Panc1 (cell line): ENCODE results near the gene KCNF1. TPM values are rescaled to one million over a fixed set of nuclear protein-coding genes. Genes with fewer than 3 reads are reported as not detected.

Experiments used
- ATAC-seq: fragments of 200-7000 bp; cut with Tn5 transposase; 2 replicates; pipeline ENCODE4 v1.9.1; 2020; ENCODE audit warnings: mild to moderate bottlenecking, moderate library complexity
- BruUV-seq: library from RNA; stranded (reverse); fragments of 400-500 nt; replicated peaks from 2 replicates; lab custom pipeline; 2021; lab: Mats Ljungman, UMichigan
- CTCF ChIA-PET: fragments of 300-600 bp; sonication (Branson Sonifier 250); formaldehyde crosslinking; loops from one replicate; lab custom pipeline; 2022; ENCODE audit warnings: antibody characterized with exemption; lab: Charles Lee
- POLR2A ChIA-PET: fragments of 300-600 bp; sonication (Branson Sonifier 250); formaldehyde crosslinking; loops from one replicate; lab custom pipeline; 2022; ENCODE audit warnings: antibody characterized with exemption; lab: Charles Lee
- DNase-seq: peaks from one replicate; pipeline ENCODE4 v3.0.0-alpha.2; 2010; ENCODE audit warnings: low read depth, low spot score
- H3K27ac ChIP-seq: 2 replicates; pipeline ENCODE4 v1.5.1; 2011; ENCODE audit warnings: mild to moderate bottlenecking, low read length, inconsistent platforms
- H3K27me3 ChIP-seq: fragments of 200-500 bp; sonication (Bioruptor generic); 2 replicates; pipeline ENCODE4 v1.6.0; 2014; ENCODE audit warnings: low read length, inconsistent platforms; ENCODE audit not compliant: control insufficient read depth, insufficient read depth
- H3K36me3 ChIP-seq: fragments of 200-500 bp; sonication (Bioruptor generic); 2 replicates; pipeline ENCODE4 v1.5.1; 2014; ENCODE audit warnings: inconsistent platforms, mild to moderate bottlenecking, low read length, moderate library complexity; ENCODE audit not compliant: control insufficient read depth, insufficient read depth
- H3K4me1 ChIP-seq: 2 replicates; pipeline ENCODE4 v1.5.1; 2011; ENCODE audit warnings: inconsistent platforms, mild to moderate bottlenecking, low read length, moderate library complexity; ENCODE audit not compliant: control insufficient read depth, insufficient read depth
- H3K4me3 ChIP-seq, 2 experiments: 2 replicates each; pipeline ENCODE4 v1.5.1; 2011 to 2012; ENCODE audit warnings: low read depth in 2 of 2, low read length in 2 of 2, mild to moderate bottlenecking in 2 of 2, inconsistent platforms in 1 of 2, moderate library complexity in 1 of 2
- H3K9me3 ChIP-seq: fragments of 200-500 bp; sonication (Bioruptor generic); 2 replicates; pipeline ENCODE4 v1.5.1; 2014; ENCODE audit warnings: low read depth, mild to moderate bottlenecking, inconsistent platforms, low read length, moderate library complexity; ENCODE audit not compliant: control insufficient read depth, insufficient read depth
- CTCF ChIP-seq: fragments of 450-650 bp; IDR thresholded peaks from 2 replicates; pipeline ENCODE4 v1.5.1; 2017; ENCODE audit warnings: mild to moderate bottlenecking
- POLR2AphosphoS5 ChIP-seq: IDR thresholded peaks from 2 replicates; pipeline ENCODE4 v1.6.1; 2012; ENCODE audit warnings: mild to moderate bottlenecking, low read depth, low read length, moderate library complexity
- REST ChIP-seq, 2 experiments: IDR thresholded peaks; 2 replicates each; pipeline ENCODE4 v1.6.1; 2011 to 2012; ENCODE audit warnings: low read depth in 2 of 2, control low read depth in 1 of 2, low read length in 1 of 2, mild to moderate bottlenecking in 1 of 2, moderate library complexity in 1 of 2; ENCODE audit not compliant: insufficient read depth in 1 of 2
- SIN3A ChIP-seq: IDR thresholded peaks from 2 replicates; pipeline ENCODE4 v1.6.1; 2012; ENCODE audit warnings: low read depth, mild to moderate bottlenecking, low read length, moderate library complexity, borderline replicate concordance; ENCODE audit not compliant: insufficient read depth
- TCF7L2 ChIP-seq: IDR thresholded peaks from 2 replicates; pipeline ENCODE4 v1.6.1; 2011; ENCODE audit warnings: mild to moderate bottlenecking, low read depth, low read length, inconsistent platforms
- in situ Hi-C: cut with HindIII; loops from 2 replicates; pipeline ENCODE4 v1.10.0; 2016; ENCODE audit warnings: low sequenced_read_pairs, low pct_unique_long_range_greater_than_20kb
- intact Hi-C: fragments of 100-400 bp; cut with micrococcal nuclease; formaldehyde crosslinking; loops from one replicate; pipeline ENCODE4 v1.10.0; 2022; ENCODE audit not compliant: unreplicated experiment
- total RNA-seq: library from RNA; stranded (reverse); gene quantifications from one replicate; pipeline ENCODE4 v1.2.1, GENCODE V29; 2021; ENCODE audit not compliant: unreplicated experiment

KCNF1 gene
- total RNA-seq, 1 experiment from 2014 or later = 0.39 TPM

- Histone ChIP-seq H3K36me3 (no peaks in the 10 kb centered on the region), H3K4me1 (no peaks in the 10 kb centered on the region; the same call in 1 of the 2 replicates), H3K27ac (no peak overlapping the region), H3K27me3 (peaks cover 1% of the 10 kb centered on the region; the same call in 1 of the 2 replicates), H3K9me3 (no peaks in the 10 kb centered on the region), H3K4me3 (no peak overlapping the region)
- no peak for TF ChIP-seq CTCF
- no peak for TF ChIP-seq POLR2AphosphoS5
- TF ChIP-seq TCF7L2 = no peak
- TF ChIP-seq SIN3A = no peak
- no peak for TF ChIP-seq REST (IDR thresholded peaks at IDR 0.05; ENCODE audit: insufficient read depth in 1 of 2, low read depth in 2 of 2, low read length in 1 of 2)
- DNase-seq (no peak), ATAC-seq (no peak)
- no TSS peak for BruUV-seq
- ChIA-PET CTCF (interaction anchor here (0.5 kb wide), 1 partner anchor 265 kb away, joined by 7 read pairs; no protein-coding TSS in a partner anchor), POLR2A (no interaction called here)
- intact Hi-C loops (no loop called here), in situ Hi-C loops (no loop called here)
These were observed 6.5 kb upstream of the KCNF1 start for GRCh38 chr2:10905006-10905861.

GRCh38 chr2:10905862-10906143 lies 5.9 kb upstream of the KCNF1 start:
- CTCF ChIA-PET = no interaction called here

More at GRCh38 chr2:10905862-10906143, 5.9 kb upstream of the KCNF1 start:
- DNase-seq (no peak), ATAC-seq (no peak)
- Histone ChIP-seq H3K27me3 (peaks cover 7% of the 10 kb centered on the region), H3K4me3 (no peak overlapping the region), H3K9me3 (no peaks in the 10 kb centered on the region), H3K27ac (no peak overlapping the region), H3K36me3 (no peaks in the 10 kb centered on the region), H3K4me1 (no peaks in the 10 kb centered on the region; the same call in 1 of the 2 replicates)
- intact Hi-C loops (no loop called here), in situ Hi-C loops (no loop called here)
- TF ChIP-seq TCF7L2 = no peak
- TF ChIP-seq SIN3A = no peak
- TF ChIP-seq CTCF = no peak
- no peak for TF ChIP-seq REST (IDR thresholded peaks at IDR 0.05; ENCODE audit: insufficient read depth in 1 of 2, low read depth in 2 of 2, low read length in 1 of 2)
- no peak for TF ChIP-seq POLR2AphosphoS5
- BruUV-seq = no TSS peak
- POLR2A ChIA-PET = no interaction called here
